Neural cell (in vitro differentiated cells): ENCODE results near the gene RNF113B.

Experiments used
- CTCF ChIP-seq: fragments of 450-650 bp; IDR thresholded peaks from 2 replicates; pipeline ENCODE4 v1.5.1; 2014; ENCODE audit warnings: antibody characterized with exemption, mild to moderate bottlenecking, moderate library complexity; ENCODE audit not compliant: poor library complexity, severe bottlenecking
- EP300 ChIP-seq: fragments of 450-650 bp; conservative IDR thresholded peaks from 2 replicates; pipeline ENCODE4 v1.6.1; 2014; ENCODE audit warnings: antibody characterized with exemption, mild to moderate bottlenecking, moderate library complexity; ENCODE audit not compliant: poor library complexity, severe bottlenecking
- EZH2 ChIP-seq: fragments of 200-600, 300-800 bp; shearing (Covaris generic), sonication (generic); IDR thresholded peaks from 2 replicates; pipeline ENCODE4 v1.6.1; 2014; ENCODE audit warnings: antibody characterized with exemption, low read length, borderline replicate concordance, mild to moderate bottlenecking; ENCODE audit not compliant: insufficient read depth, poor library complexity, severe bottlenecking
- POLR2AphosphoS5 ChIP-seq: IDR thresholded peaks from 2 replicates; pipeline ENCODE4 v1.6.1; 2012
- REST ChIP-seq: IDR thresholded peaks from 2 replicates; pipeline ENCODE4 v1.6.1; 2012; ENCODE audit warnings: borderline replicate concordance
- SMC3 ChIP-seq: fragments of 450-650 bp; conservative IDR thresholded peaks from 2 replicates; pipeline ENCODE4 v1.6.1; 2014; ENCODE audit warnings: antibody characterized with exemption, mild to moderate bottlenecking, moderate library complexity; ENCODE audit not compliant: poor library complexity
- TAF1 ChIP-seq: IDR thresholded peaks from 2 replicates; pipeline ENCODE4 v1.6.1; 2012; ENCODE audit warnings: low read depth

GRCh38 chr13:98220271-98220791, 43.3 kb upstream of the RNF113B start:
- TF ChIP-seq CTCF (no peak), POLR2AphosphoS5 (no peak), EZH2 (no peak), REST (no peak), EP300 (no peak), TAF1 (no peak), SMC3 (no peak)
